ENCODE measurements around the gene TBCE. TPM values are rescaled to one million over a fixed set of nuclear protein-coding genes. Genes with fewer than 3 reads are reported as not detected.

The TBCE gene
- total RNA-seq, 4 donors from 2014 or later: 16.8 to 59.1 (median 23.9) TPM

DNA sequence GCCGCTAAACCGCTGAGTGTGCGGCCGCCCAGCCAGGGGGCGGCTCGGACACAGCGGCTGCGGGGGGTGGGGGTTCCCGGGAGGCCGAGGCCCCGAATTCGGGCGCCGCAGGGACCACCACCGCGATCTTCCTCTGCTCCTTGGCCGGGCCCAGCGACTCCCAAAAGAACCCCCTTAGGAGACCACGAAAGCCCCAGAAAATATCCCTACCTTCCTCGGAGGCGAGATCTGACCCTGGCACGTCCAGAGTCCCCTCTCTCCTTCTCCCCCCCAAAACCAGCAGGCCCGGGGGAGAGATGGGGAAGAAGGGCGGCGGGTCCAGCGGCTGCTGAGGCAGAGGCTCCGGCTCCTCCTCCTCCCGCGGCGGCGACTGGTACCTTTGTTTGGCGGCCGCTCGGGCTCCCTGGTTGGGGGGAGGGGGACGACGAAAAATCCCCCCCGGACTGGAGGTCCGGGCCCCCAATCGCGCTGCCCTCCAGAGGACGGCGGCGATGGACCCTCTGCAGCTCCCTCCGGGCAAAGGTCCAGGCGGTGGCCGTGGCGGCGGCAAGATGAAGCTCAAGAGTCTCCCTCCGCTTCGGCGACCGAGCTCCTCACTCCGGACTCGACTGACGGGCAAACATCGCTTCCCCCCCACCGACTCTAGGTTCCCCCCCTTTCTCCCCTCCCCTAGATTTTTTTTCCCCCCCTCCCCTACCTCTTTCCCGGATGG, 39.5 kb upstream of the TBCE start, which contains the start of gene ARID4B:
ARID4B (minus strand) TSS at position 621 of the 712 bp plus-strand sequence. CDS start 1,260 bp downstream, outside the sequence.
- intact Hi-C loops (cut with DNase I; ENCODE audit: low total_unique reads) (loop anchor here (10.0 kb wide), 1 partner anchor 73 kb away; no protein-coding TSS in a partner anchor), in situ Hi-C loops (cut with MboI; ENCODE audit: low pct_ligation_motif_present in 1 of 4, low pct_unique_long_range_greater_than_20kb in 1 of 4, low sequenced_read_pairs in 3 of 4) (no loop called here)
- H3K4me1 ChIP-seq: peaks cover 31 to 73% (median 48%) of the 10 kb centered on the region in 4 donors

GRCh38 chr1:235328271-235329138, 38.7 kb upstream of the TBCE start, which contains the start of gene GGPS1:
Gene GGPS1, plus strand, starts transcription at chr1:235328570. Its CDS starts 6,695 bp downstream, at chr1:235335265.
- peak; percentile 98 for DNase-seq
- no peaks in the 10 kb centered on the region for H3K9me3 ChIP-seq
- in situ Hi-C loops (cut with MboI; ENCODE audit: low pct_ligation_motif_present in 1 of 4, low pct_unique_long_range_greater_than_20kb in 1 of 4, low sequenced_read_pairs in 3 of 4): no loop called here
- no peaks in the 10 kb centered on the region for H3K36me3 ChIP-seq
- intact Hi-C loops (cut with DNase I; ENCODE audit: low total_unique reads): loop anchor here (10.0 kb wide), 1 partner anchor 74 kb away; no protein-coding TSS in a partner anchor
- TF ChIP-seq POLR2A (IDR thresholded peaks at IDR 0.05) (peak; percentile 88), CTCF (IDR thresholded peaks at IDR 0.05) (peak in 2 of 5 experiments; percentile 9 to 47), EP300 (IDR thresholded peaks at IDR 0.05; ENCODE audit: low read depth) (no peak), POLR2AphosphoS5 (IDR thresholded peaks at IDR 0.05) (peak; percentile 82 to 96 (median 94))
- H3K4me3 ChIP-seq: peak within 1 kb of the TSS; percentile 66 to 100 (median 96)
- WGBS, 2 donors (ENCODE audit: low coverage in 1 of 2): 0% methylated on average over 20 to 53 of the region's 54 CpGs
- no peaks in the 10 kb centered on the region for H3K27me3 ChIP-seq
- H3K4me1 ChIP-seq: peaks cover 31 to 66% (median 48%) of the 10 kb centered on the region in 4 donors
- H3K27ac ChIP-seq: peak within 1 kb of the TSS; percentile 95 to 100 (median 97)

More for the DNA sequence above, 39.5 kb upstream of the TBCE start, which contains the start of gene ARID4B:
- Histone ChIP-seq H3K4me3 (peak within 1 kb of the TSS; percentile 66 to 100 (median 96)), H3K27ac (peak within 1 kb of the TSS; percentile 95 to 100 (median 97)), H3K9me3 (no peaks in the 10 kb centered on the region), H3K36me3 (no peaks in the 10 kb centered on the region), H3K27me3 (no peaks in the 10 kb centered on the region)
- WGBS, 2 donors (ENCODE audit: low coverage in 1 of 2): 1% methylated on average over 52 of the region's 58 CpGs; no CpG with 5 or more reads in 1 of the 2 donors
- TF ChIP-seq POLR2AphosphoS5 (IDR thresholded peaks at IDR 0.05) (peak; percentile 78 to 93 (median 89)), POLR2A (IDR thresholded peaks at IDR 0.05) (peak; percentile 73), EP300 (IDR thresholded peaks at IDR 0.05; ENCODE audit: low read depth) (no peak), CTCF (IDR thresholded peaks at IDR 0.05) (peak in 1 of 5 experiments; percentile 10)
- no peak for DNase-seq

GRCh38 chr1:235329139-235329902, 37.9 kb upstream of the TBCE start:
- intact Hi-C loops (cut with DNase I; ENCODE audit: low total_unique reads) (loop anchor here (10.0 kb wide), 1 partner anchor 75 kb away; no protein-coding TSS in a partner anchor), in situ Hi-C loops (cut with MboI; ENCODE audit: low pct_ligation_motif_present in 1 of 4, low pct_unique_long_range_greater_than_20kb in 1 of 4, low sequenced_read_pairs in 3 of 4) (no loop called here)
- Histone ChIP-seq H3K4me3 (peak overlapping the region; percentile 19 to 77 (median 64)), H3K4me1 (peaks cover 31 to 59% (median 45%) of the 10 kb centered on the region in 4 donors), H3K27ac (peak overlapping the region; percentile 89 to 100 (median 96)), H3K9me3 (no peaks in the 10 kb centered on the region), H3K27me3 (no peaks in the 10 kb centered on the region), H3K36me3 (no peaks in the 10 kb centered on the region)
- no peak for TF ChIP-seq EP300 (IDR thresholded peaks at IDR 0.05; ENCODE audit: low read depth)
- no peak for TF ChIP-seq POLR2AphosphoS5 (IDR thresholded peaks at IDR 0.05)
- TF ChIP-seq CTCF (IDR thresholded peaks at IDR 0.05): peak in 1 of 5 experiments; percentile 19
- no peak for TF ChIP-seq POLR2A (IDR thresholded peaks at IDR 0.05)
- WGBS, 2 donors (ENCODE audit: low coverage in 1 of 2): 1 to 2% methylated on average over 19 to 24 of the region's 24 CpGs
- peak; percentile 51 for DNase-seq
